GF-D8 (cell line): ENCODE results near the gene TSPAN1.
"Not testable (repeated sequence)": the region's sequence is repeated elsewhere in the genome, so short reads cannot be mapped to it uniquely, and the experiment has no call there.

ENCODE experiments used
- DNase-seq: peaks from one replicate; lab custom pipeline; 2025; lab: John Stamatoyannopoulos, UW

TSPAN1 gene

DNA sequence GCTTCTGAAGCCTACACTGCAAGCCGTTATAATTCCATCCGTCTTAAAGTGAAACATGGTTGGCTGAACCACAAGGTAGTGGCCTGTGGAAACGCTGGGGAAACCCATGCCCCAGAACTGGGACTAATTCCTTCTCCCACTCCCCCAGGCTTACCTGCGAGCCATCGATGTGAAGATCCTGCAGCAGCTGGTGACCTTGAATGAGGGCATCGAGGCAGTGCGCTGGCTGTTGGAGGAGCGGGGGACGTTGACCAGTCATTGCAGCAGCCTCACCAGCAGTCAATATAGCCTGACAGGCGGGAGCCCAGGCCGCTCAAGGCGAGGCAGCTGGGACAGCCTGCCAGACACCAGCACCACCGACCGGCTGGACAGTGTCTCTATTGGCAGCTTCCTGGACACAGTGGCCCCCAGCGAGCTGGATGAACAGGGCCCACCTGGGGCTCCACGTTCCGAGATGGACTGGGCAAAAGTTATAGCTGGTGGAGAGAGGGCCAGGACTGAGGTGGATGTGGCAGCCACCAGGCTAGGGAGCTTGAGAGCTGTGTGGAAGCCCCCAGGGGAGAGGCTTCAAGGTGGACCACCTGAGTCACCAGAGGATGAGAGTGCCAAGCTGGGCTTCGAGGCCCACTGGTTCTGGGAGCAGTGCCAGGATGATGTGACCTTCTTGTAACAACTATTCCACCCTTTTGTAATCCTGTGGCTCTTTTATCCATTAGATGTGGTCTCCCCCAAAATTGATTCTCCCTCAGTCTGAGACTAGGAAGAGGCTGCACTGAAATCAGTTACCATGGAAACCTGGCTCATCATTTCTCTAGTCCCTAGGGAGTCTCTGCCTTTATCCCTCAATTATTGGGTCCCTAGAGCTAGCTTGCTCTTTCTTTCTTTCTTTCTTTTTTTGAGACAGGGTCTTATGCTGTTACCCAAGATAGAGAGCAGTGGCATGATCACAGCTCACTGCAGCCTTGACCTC is 44.9 kb downstream of the TSPAN1 start:
- no peak for DNase-seq

DNA sequence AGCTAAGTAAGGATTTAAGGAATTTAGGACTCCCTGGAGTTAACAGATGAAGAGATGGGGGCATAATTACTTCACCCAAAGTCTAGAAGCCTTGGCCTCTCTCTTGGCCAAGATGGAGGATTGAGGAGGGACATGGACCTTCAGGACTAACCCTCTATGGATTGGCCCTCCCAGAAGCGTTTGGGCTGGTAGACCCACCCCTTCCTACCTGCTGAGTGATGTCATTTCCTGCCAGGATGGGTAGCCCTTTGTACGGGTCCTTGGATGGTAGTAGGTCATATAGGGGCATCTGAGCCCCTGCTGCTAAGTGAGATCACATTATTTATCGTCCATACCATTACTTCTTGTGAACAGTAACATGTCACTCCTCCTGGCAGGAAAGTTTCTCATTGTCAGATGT is 45.9 kb downstream of the TSPAN1 start:
- no peak for DNase-seq

- no peak for DNase-seq
Observed at GRCh38 chr1:46221749-46222148, 46.9 kb downstream of the TSPAN1 start.

DNA sequence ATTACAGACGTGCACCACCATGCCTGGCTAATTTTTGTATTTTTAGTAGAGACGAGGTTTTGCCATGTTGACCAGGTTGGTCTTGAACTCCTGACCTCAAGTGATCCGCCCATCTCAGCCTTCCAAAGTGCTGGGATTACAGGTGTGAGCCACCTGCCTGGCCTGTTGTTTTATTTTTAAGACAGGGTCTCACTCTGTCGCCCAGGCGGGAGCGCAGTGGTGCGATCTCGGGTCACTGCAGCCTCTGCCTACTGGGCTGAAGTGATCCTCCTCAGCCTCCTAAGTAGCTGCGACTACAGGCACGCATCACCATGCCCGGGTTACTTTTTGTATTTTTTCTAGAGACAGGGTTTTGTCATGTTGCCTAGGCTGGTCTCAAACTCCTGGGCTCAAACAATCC is 48.2 kb downstream of the TSPAN1 start:
- DNase-seq = not testable (repeated sequence)

GRCh38 chr1:46223472-46223943 is 48.6 kb downstream of the TSPAN1 start:
- DNase-seq = peak; percentile 18

DNA sequence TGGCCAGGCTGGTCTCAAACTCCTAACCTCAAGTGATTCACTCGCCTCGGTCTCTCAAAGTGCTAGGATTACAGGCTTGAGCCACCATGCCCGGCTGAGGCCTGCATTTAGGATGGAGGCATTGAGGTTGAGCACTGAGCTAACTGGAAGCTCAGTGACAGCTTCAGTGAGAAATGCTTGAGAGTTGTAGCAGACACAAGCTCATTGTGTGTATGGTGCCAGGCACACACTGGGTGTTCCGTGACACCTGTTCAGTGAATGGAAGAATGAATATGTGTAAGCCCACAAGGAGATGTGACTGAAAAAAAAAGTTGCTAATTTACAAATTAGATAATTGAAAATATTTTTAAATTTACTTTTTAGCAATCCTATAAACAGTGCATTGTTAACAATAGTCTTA is 50.1 kb downstream of the TSPAN1 start:
- no peak for DNase-seq

DNA sequence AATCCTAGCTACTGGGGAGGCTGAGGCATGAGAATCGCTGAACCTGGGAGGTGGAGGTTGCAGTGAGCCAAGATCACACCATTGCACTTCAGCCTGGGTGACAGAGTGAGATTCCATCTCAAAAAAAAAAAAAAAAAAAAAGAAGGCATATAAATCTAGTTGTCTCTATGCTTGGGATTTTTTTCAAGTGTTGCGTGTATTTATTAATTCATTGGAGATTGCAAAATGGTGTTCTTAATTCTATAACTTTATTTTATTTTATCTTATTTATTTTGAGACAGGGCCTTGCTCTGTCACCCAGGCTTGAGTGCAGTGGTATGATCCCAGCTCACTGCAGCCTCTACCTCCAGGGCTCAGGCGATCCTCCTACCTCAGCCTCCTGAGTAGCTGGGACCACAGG is 56.3 kb downstream of the TSPAN1 start:
- not testable (repeated sequence) for DNase-seq
